NCI-H226 (cell line): ENCODE results near the gene AJM1.
"Not testable (repeated sequence)": the region's sequence is repeated elsewhere in the genome, so short reads cannot be mapped to it uniquely, and the experiment has no call there.

ENCODE experiments used
- DNase-seq: peaks from one replicate; pipeline ENCODE4 v3.0.0-alpha.2; 2015

The AJM1 gene

GRCh38 chr9:136881691-136882108 lies 39.4 kb downstream of the AJM1 start:
- DNase-seq, result no peak

GRCh38 chr9:136882109-136882946 lies 40.0 kb downstream of the AJM1 start:
- peak; percentile 48 for DNase-seq

- not testable (repeated sequence) for DNase-seq
Observed at GRCh38 chr9:136882947-136883283, 40.6 kb downstream of the AJM1 start.

GRCh38 chr9:136883670-136884069 lies 41.4 kb downstream of the AJM1 start:
- DNase-seq, result not testable (repeated sequence)

- peak; percentile 100 for DNase-seq
Observed at GRCh38 chr9:136885950-136886578, 43.8 kb downstream of the AJM1 start, which contains the start of gene TRAF2. TSS of gene TRAF2 (plus strand) at chr9:136886516. CDS start at chr9:136898741, 12,225 bp downstream.

GRCh38 chr9:136886610-136887597 lies 44.6 kb downstream of the AJM1 start:
- peak; percentile 16 for DNase-seq

GRCh38 chr9:136888454-136888853 lies 46.2 kb downstream of the AJM1 start:
- DNase-seq, result no peak

GRCh38 chr9:136889858-136890257 lies 47.6 kb downstream of the AJM1 start:
- no peak for DNase-seq

GRCh38 chr9:136890661-136891060 lies 48.4 kb downstream of the AJM1 start:
- DNase-seq, result no peak
